HepG2 (cell line): ENCODE data around the gene RANBP3. TPM values are rescaled to one million over a fixed set of nuclear protein-coding genes. Genes with fewer than 3 reads are reported as not detected.

Experiments
- CREM ChIP-seq, 2 experiments: sonication (generic) in 1 of 2; formaldehyde crosslinking in 1 of 2; IDR thresholded peaks; 2 replicates each; pipeline versions ENCODE4 v1.4.0 to v1.6.1; 2016 to 2020; ENCODE audit warnings: antibody characterized with exemption in 1 of 2, mild to moderate bottlenecking in 1 of 2, missing genetic modification reagents in 1 of 2
- DNMT1 ChIP-seq: sonication (generic); formaldehyde crosslinking; IDR thresholded peaks from 2 replicates; pipeline ENCODE4 v1.5.1; 2020; ENCODE audit warnings: mild to moderate bottlenecking, missing genetic modification reagents
- DPF2 ChIP-seq: sonication (generic); formaldehyde crosslinking; IDR thresholded peaks from 2 replicates; pipeline ENCODE4 v1.4.0; 2020; ENCODE audit warnings: mild to moderate bottlenecking, low read depth, missing genetic modification reagents, borderline replicate concordance
- FOXA3 ChIP-seq: IDR thresholded peaks from 2 replicates; pipeline ENCODE4 v1.6.1; 2016; ENCODE audit warnings: missing genetic modification reagents, missing compliant biosample characterization
- HDAC1 ChIP-seq: sonication (generic); formaldehyde crosslinking; IDR thresholded peaks from 2 replicates; pipeline ENCODE4 v1.5.1; 2020; ENCODE audit warnings: mild to moderate bottlenecking, missing genetic modification reagents
- IRF2 ChIP-seq: IDR thresholded peaks from 2 replicates; pipeline ENCODE4 v1.6.1; 2018; ENCODE audit warnings: missing genetic modification reagents, missing compliant biosample characterization
- ISL2 ChIP-seq: sonication (generic); formaldehyde crosslinking; IDR thresholded peaks from 2 replicates; pipeline ENCODE4 v1.5.0; 2020; ENCODE audit warnings: missing genetic modification reagents
- MIER3 ChIP-seq: IDR thresholded peaks from 2 replicates; pipeline ENCODE4 v1.6.1; 2016; ENCODE audit warnings: missing compliant biosample characterization, borderline replicate concordance
- RARA ChIP-seq: IDR thresholded peaks from 2 replicates; pipeline ENCODE4 v1.6.1; 2016; ENCODE audit warnings: missing genetic modification reagents, missing compliant biosample characterization
- U2AF1 ChIP-seq: fragments of 200-400 bp; formaldehyde crosslinking; optimal IDR thresholded peaks from 2 replicates; pipeline ENCODE3; 2017; ENCODE audit warnings: mild to moderate bottlenecking, low read depth, low read length
- ZNF564 ChIP-seq: sonication (generic); formaldehyde crosslinking; IDR thresholded peaks from 2 replicates; pipeline ENCODE4 v1.8.1; 2023; ENCODE audit warnings: mild to moderate bottlenecking, missing genetic modification reagents
- ZNF577 ChIP-seq: sonication (generic); formaldehyde crosslinking; IDR thresholded peaks from 2 replicates; pipeline ENCODE4 v1.4.0; 2020; ENCODE audit warnings: mild to moderate bottlenecking, low read depth, missing genetic modification reagents, borderline replicate concordance
- ZNF629 ChIP-seq: sonication (generic); formaldehyde crosslinking; conservative IDR thresholded peaks from 2 replicates; pipeline ENCODE4 v1.5.0; 2020; ENCODE audit warnings: missing genetic modification reagents
- ZNF75D ChIP-seq: sonication (generic); formaldehyde crosslinking; IDR thresholded peaks from 2 replicates; pipeline ENCODE4 v1.8.1; 2023; ENCODE audit warnings: missing genetic modification reagents, mild to moderate bottlenecking, borderline replicate concordance
- ZNF772 ChIP-seq: sonication (generic); formaldehyde crosslinking; IDR thresholded peaks from 2 replicates; pipeline ENCODE4 v1.5.0; 2020; ENCODE audit warnings: mild to moderate bottlenecking, missing genetic modification reagents
- ZNF841 ChIP-seq: sonication (generic); formaldehyde crosslinking; IDR thresholded peaks from 2 replicates; pipeline ENCODE4 v1.8.1; 2023; ENCODE audit warnings: missing genetic modification reagents, borderline replicate concordance
- polyA plus RNA-seq, 8 experiments: library from polyadenylated mRNA; depleted of rRNA in 3 of 8; stranded (reverse) in 7 of 8; unstranded in 1 of 8; fragments of >200 nt; fragmentation: Illumina TruSeq in 4 of 8; extraction: Trizol in 4 of 8; gene quantifications; 2 replicates each; pipeline versions ENCODE4 v1.2.1 to v1.2.3, GENCODE V29; 2011 to 2016; ENCODE audit warnings: low read depth in 4 of 8, missing spikeins in 1 of 8, mixed read lengths in 1 of 8; ENCODE audit not compliant: insufficient read depth in 1 of 8
- total RNA-seq, 5 experiments: library from RNA; depleted of rRNA; stranded (reverse); fragments of >200 nt; fragmentation: Illumina TruSeq; extraction: Trizol; gene quantifications; 2 replicates each; pipeline ENCODE4 v1.2.3, GENCODE V29; 2016; ENCODE audit warnings: low read depth in 1 of 5
- TF ChIP-seq, protein P1 (sequence below): sonication (generic); formaldehyde crosslinking; IDR thresholded peaks from 2 replicates; pipeline ENCODE4 v1.5.0; 2020; ENCODE audit warnings: mild to moderate bottlenecking, missing genetic modification reagents, moderate library complexity
- TF ChIP-seq, protein P2 (sequence below): sonication (generic); formaldehyde crosslinking; IDR thresholded peaks from 2 replicates; pipeline ENCODE4 v1.5.1; 2020; ENCODE audit warnings: mild to moderate bottlenecking, missing genetic modification reagents, borderline replicate concordance
- TF ChIP-seq, protein P3 (sequence below): IDR thresholded peaks from 2 replicates; pipeline ENCODE4 v1.6.1; 2016; ENCODE audit warnings: low read depth, missing genetic modification reagents, missing compliant biosample characterization
- TF ChIP-seq, protein P4 (sequence below): sonication (generic); formaldehyde crosslinking; IDR thresholded peaks from 2 replicates; pipeline ENCODE4 v1.9.0; 2021; ENCODE audit warnings: missing genetic modification reagents, mild to moderate bottlenecking, borderline replicate concordance

RANBP3 gene
- total and polyA plus RNA-seq, 2 of the 13 experiments (the other 11 are each of a cell fraction or from before 2014, with no cell fraction given): 39.5 to 149 TPM

DNA sequence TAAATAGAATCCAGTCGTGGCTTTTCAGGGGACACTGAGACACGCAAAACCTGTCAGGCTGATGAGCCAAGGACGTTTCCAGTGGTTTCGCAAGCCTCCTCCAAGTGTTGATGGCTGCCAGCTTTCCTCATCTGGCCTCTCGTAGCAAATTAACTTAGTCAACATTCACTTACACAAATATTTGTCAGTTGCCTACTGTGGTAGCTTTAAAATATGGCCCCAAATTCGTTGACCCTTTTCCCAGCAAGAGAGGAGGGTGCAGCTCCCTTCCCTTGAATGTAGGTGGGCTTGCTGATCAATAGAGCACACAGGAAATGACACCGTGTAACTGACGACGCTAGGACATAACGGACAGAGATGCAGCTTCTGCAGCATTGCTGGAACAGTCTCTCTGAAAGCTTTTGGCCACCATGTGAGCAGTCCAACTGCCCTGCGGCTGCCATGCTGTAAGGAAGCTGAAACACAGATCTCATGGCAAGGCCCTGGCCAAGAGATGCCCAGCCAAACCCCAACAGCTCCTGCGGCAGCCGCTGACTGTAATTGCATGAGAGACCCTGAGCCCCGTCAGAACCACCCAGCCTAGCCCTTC is 5.5 kb upstream of the RANBP3 start (continued):
- TF ChIP-seq ISL2 (0 out of 2 replicates have a peak, but pooled peaks have one; percentile 38), ZNF577 (CRISPR knock-in tag) (no peak), ZNF564 (no peak), DNMT1 (no peak), RARA (peak; percentile 23), DPF2 (peak; percentile 60; the same call in 1 of the 2 replicates), HDAC1 (peak; percentile 21), ZNF629 (no peak), FOXA3 (CRISPR knock-in tag) (peak; percentile 70), IRF2 (peak; percentile 13), MIER3 (CRISPR knock-in tag) (peak; percentile 87), ZNF772 (CRISPR knock-in tag) (0 out of 2 replicates have a peak, but pooled peaks have one; percentile 59), ZNF841 (CRISPR knock-in tag) (no peak), ZNF75D (CRISPR knock-in tag) (no peak), U2AF1 (no peak), CREM (IDR thresholded peaks at IDR 0.05) (0 out of 2 replicates have a peak, but pooled peaks have one; percentile 9), CREM (CRISPR knock-in tag; IDR thresholded peaks at IDR 0.05) (no peak)
- TF ChIP-seq, protein P1, sequence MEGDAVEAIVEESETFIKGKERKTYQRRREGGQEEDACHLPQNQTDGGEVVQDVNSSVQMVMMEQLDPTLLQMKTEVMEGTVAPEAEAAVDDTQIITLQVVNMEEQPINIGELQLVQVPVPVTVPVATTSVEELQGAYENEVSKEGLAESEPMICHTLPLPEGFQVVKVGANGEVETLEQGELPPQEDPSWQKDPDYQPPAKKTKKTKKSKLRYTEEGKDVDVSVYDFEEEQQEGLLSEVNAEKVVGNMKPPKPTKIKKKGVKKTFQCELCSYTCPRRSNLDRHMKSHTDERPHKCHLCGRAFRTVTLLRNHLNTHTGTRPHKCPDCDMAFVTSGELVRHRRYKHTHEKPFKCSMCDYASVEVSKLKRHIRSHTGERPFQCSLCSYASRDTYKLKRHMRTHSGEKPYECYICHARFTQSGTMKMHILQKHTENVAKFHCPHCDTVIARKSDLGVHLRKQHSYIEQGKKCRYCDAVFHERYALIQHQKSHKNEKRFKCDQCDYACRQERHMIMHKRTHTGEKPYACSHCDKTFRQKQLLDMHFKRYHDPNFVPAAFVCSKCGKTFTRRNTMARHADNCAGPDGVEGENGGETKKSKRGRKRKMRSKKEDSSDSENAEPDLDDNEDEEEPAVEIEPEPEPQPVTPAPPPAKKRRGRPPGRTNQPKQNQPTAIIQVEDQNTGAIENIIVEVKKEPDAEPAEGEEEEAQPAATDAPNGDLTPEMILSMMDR (CRISPR knock-in tag): 0 out of 2 replicates have a peak, but pooled peaks have one; percentile 17
- TF ChIP-seq, protein P2, sequence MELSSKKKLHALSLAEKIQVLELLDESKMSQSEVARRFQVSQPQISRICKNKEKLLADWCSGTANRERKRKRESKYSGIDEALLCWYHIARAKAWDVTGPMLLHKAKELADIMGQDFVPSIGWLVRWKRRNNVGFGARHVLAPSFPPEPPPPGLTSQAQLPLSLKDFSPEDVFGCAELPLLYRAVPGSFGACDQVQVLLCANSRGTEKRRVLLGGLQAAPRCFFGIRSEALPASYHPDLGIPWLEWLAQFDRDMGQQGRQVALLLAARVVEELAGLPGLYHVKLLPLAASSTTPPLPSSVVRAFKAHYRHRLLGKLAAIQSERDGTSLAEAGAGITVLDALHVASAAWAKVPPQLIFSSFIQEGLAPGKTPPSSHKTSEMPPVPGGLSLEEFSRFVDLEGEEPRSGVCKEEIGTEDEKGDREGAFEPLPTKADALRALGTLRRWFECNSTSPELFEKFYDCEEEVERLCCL (CRISPR knock-in tag): no peak
- TF ChIP-seq, protein P3, sequence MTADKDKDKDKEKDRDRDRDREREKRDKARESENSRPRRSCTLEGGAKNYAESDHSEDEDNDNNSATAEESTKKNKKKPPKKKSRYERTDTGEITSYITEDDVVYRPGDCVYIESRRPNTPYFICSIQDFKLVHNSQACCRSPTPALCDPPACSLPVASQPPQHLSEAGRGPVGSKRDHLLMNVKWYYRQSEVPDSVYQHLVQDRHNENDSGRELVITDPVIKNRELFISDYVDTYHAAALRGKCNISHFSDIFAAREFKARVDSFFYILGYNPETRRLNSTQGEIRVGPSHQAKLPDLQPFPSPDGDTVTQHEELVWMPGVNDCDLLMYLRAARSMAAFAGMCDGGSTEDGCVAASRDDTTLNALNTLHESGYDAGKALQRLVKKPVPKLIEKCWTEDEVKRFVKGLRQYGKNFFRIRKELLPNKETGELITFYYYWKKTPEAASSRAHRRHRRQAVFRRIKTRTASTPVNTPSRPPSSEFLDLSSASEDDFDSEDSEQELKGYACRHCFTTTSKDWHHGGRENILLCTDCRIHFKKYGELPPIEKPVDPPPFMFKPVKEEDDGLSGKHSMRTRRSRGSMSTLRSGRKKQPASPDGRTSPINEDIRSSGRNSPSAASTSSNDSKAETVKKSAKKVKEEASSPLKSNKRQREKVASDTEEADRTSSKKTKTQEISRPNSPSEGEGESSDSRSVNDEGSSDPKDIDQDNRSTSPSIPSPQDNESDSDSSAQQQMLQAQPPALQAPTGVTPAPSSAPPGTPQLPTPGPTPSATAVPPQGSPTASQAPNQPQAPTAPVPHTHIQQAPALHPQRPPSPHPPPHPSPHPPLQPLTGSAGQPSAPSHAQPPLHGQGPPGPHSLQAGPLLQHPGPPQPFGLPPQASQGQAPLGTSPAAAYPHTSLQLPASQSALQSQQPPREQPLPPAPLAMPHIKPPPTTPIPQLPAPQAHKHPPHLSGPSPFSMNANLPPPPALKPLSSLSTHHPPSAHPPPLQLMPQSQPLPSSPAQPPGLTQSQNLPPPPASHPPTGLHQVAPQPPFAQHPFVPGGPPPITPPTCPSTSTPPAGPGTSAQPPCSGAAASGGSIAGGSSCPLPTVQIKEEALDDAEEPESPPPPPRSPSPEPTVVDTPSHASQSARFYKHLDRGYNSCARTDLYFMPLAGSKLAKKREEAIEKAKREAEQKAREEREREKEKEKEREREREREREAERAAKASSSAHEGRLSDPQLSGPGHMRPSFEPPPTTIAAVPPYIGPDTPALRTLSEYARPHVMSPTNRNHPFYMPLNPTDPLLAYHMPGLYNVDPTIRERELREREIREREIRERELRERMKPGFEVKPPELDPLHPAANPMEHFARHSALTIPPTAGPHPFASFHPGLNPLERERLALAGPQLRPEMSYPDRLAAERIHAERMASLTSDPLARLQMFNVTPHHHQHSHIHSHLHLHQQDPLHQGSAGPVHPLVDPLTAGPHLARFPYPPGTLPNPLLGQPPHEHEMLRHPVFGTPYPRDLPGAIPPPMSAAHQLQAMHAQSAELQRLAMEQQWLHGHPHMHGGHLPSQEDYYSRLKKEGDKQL (CRISPR knock-in tag): 0 out of 2 replicates have a peak, but pooled peaks have one; percentile 45
- TF ChIP-seq, protein P4, sequence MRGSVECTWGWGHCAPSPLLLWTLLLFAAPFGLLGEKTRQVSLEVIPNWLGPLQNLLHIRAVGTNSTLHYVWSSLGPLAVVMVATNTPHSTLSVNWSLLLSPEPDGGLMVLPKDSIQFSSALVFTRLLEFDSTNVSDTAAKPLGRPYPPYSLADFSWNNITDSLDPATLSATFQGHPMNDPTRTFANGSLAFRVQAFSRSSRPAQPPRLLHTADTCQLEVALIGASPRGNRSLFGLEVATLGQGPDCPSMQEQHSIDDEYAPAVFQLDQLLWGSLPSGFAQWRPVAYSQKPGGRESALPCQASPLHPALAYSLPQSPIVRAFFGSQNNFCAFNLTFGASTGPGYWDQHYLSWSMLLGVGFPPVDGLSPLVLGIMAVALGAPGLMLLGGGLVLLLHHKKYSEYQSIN (CRISPR knock-in tag): no peak
